Brain pericyte (primary cell): ENCODE measurements around the gene TDRD1.
A peak's percentile ranks its signal among the peaks of the same experiment; 100 is the strongest.

Experiments
- DNase-seq: peaks from one replicate; pipeline ENCODE4 v3.0.0-alpha.2; 2012; ENCODE audit warnings: low read depth, low spot score

TDRD1 gene

GRCh38 chr10:114265392-114266053 is 86.4 kb downstream of the TDRD1 start:
- DNase-seq, result no peak

DNA sequence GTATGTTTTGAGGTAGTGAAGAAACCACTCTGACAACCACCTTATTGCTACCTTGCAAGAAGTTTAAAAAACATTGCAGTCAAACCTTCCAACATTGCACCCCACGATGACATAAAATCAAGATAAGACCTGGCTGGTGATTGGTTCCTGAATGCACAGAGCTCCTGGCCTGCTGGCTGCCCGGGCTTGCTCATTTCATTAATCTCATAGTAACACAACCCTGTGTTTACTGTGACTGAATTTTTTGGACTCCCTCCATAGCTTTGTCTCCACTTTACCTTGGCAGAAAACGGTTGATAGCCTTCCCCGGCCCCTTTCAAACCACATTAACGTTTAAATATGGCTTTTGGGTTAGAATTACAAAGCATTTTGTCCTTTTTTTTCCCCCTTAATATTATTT is 87.4 kb downstream of the TDRD1 start:
- no peak for DNase-seq

DNA sequence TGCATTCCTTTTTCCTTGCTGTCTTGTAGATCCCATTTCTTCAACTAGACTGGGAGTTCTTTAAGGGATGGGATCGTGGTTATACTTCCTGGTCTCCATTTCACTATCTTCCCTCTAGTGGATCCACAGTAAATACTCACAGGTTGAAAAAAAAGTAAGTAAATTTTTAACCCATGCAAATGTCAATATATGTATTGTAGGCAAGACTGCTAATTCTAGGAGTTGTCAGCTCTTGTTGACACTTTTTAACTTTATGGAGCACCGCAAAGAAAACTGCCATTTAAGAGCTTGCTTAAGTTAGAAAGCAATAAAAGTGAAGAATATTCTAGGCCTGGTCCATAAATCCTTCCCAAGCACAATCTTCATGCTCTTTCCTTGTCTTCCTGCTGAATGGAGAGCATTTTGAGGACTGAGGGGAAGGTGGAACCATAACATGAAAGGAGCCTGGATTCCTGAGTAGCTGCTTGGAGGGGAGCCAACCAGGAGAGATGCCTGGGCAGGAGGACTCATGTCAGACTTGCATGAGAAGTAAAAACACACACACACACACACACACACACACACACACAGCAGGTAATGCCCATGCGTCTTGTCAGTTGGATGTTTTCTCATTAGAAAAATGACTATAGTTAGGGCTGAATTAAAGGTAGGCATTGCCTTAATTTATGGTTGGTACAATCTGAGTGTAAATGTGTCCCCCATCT is 92.1 kb downstream of the TDRD1 start:
- no peak for DNase-seq

GRCh38 chr10:114271779-114272167 is 92.6 kb downstream of the TDRD1 start:
- peak; percentile 33 for DNase-seq

DNA sequence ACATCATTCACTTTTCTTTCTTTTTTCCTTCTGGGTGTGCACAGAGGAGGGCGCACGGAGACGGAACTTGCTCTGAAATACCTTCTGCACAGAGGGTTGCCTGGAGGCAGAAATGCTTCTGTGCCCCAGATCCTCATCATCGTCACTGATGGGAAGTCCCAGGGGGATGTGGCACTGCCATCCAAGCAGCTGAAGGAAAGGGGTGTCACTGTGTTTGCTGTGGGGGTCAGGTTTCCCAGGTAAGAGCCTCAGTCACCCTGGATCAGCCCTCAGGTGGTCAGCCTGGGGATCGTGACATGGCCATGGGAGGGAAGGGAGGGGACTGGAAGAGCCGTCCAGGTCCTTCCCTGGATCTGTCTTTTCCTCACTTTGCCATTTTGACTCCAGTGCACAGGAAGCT is 93.5 kb downstream of the TDRD1 start:
- no peak for DNase-seq

DNA sequence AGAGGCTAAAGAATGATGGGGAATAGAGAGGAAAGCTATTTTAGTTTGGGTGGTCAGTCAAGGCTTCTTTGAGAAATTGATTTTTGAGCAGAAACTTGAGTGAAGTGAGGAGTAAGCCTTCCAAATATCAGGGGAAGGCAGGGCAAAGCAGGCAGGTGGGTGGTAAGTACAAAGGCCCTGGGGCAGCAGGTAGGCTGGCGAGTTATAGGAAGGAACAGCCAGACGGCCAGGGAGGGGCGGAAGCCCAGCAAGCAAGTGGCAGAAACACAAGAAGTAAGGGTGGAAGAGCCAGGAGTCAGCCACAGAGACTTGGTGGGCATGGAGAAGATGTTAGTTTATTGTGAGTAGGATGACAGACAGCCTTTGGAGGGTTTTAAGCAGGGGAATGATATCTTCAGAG is 94.8 kb downstream of the TDRD1 start:
- no peak for DNase-seq

- no peak for DNase-seq
Observed at GRCh38 chr10:114274616-114275453, 95.7 kb downstream of the TDRD1 start.

DNA sequence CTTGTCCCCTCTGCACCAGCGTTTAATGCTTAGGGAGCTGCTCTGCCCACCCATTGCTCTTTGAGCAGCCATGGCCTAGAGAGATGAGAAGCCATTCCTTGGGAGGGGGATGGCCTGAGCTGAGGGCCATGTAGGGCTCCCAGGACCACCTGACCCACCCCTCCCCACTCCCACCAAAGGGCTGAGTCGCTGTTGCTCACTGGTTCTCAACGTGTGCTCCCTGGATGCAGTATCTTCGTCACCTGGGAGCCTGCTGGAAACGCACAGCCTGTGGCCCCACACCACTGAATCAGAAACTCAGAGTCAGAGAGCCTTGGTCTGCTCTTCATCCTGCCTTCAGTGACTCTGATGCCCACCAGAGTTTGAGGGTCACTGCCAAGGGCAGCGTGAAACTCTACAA is 96.9 kb downstream of the TDRD1 start:
- DNase-seq, result no peak

DNA sequence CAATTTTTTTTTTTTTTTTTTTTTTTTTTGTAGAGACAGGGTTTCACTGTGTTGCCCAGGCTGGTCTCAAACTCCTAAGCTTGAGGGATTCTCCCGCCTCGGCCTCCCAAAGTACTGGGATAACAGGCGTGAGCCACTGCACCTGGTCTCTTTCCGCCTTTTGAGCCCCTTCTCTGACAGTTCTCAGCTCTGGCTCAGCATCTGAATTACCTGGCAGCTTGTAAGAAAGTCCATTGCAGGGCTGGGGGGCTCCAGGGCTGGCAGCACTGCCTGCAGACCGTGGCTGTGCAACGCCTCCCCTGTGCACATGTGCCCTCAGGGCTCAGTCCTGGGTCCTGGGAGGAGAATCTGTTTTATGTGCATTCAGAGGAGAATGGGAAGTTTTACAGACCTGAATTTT is 97.5 kb downstream of the TDRD1 start:
- DNase-seq, result no peak

GRCh38 chr10:114278140-114278883 is 99.2 kb downstream of the TDRD1 start:
- DNase-seq, result no peak

DNA sequence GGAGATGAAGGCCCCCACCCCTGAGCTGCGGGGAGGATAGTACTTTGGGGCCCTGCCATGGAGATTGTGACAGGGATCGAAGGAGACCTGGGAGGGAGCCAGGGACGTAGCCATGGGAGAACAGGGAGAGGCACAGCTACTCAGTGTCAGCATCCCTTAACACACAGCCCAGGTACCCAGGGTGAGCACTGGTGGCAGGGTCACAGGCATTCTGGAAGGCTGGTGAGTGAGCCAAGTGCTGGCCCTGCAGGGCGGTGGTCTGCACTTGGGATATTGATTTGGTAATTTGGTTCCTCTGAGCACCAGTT is 99.7 kb downstream of the TDRD1 start:
- DNase-seq, result no peak

DNA sequence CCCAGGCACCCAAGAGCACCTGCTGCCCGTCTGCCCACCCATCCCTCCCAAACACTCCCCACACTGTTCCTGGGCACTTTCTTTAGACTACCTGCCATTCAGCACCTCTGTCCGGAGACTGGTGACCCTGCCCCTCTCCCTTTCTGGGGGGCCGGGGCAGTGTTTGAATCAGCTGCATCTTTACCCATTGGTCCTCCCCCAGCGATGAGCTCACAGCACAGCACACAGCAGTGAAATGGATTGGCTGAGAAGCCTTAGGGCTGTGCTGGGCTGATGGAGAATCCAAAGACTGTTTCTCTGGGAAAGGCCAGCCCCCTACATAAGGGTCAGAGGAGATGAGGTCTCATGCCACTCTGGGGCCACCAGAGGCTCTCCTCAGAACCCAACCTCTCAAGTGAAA is 100.1 kb downstream of the TDRD1 start:
- no peak for DNase-seq

DNA sequence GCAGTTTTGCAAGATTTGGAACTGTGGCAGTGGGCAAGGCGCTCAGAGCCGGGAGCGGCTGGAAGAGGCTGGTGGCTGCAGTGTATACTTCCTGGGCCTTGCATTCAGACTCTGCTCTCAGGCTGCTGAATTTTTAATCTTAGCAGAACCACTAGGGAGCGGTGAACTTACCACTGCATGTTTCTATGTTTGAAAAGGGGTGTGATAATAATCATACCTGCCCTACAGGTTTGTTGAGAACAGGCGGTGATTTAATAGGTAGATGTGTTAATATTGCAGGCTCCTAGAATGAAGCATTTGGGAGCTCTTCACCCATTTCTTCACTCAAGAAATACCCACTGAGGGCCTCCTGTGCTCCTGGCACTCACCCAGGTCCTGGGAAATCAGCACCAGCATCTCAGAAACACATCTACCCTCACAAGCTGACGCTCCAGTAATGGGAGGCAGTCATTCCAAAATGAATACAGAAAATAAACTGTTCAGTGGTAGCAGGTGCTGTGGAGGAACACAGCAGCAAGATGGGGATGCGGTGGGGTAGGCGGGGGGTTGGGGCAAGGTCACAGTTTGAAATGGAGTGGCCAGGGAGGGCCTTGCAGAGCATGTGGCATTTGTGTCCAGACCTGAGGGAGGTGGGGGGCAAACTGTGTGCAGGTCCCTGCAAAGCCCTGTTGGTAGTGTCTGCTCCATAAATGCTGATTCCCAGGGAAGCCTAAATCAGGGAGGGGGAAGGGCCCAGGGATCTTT is 100.9 kb downstream of the TDRD1 start:
- DNase-seq, result no peak

DNA sequence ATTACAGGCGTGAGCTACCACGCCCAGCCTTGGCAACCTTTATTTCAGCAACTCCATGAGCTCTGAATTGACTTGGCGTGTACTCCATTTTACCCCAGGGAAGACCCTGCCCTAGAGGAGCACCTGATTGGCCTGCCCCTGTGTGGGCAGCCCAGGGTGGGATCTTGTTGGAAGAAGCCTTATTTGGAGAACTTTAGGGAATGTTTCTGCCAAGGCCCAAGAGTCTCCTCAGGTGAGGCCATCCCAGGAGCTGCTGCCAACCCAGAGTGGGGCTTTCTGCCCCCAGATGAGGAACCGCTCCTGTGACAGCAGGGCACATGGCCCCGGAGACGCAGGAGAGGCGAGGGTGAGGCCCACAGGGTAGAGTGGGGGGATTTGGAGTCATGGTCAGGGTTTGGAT is 101.9 kb downstream of the TDRD1 start:
- no peak for DNase-seq

DNA sequence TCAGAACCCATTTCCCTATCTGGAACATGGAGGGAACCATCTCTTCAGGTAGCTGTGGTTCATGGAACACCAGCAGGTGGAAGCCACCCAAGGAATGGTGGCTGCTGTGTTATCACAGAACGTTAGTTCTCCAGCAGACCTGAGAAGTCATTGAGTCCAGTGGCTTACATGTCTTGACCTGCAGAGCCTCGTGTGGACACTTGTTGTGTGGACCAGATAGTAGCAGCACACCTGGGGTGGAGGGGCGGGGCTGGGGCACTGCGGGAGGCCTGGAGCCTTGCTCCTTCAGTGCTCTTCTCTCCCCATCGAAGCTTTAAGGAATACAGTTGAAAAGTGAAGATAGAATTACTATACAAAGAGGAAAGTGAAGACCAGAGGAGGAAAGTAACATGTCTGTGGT is 102.3 kb downstream of the TDRD1 start:
- DNase-seq, result no peak
